ENCODE data around the gene DAPK1.

Gene DAPK1

DNA sequence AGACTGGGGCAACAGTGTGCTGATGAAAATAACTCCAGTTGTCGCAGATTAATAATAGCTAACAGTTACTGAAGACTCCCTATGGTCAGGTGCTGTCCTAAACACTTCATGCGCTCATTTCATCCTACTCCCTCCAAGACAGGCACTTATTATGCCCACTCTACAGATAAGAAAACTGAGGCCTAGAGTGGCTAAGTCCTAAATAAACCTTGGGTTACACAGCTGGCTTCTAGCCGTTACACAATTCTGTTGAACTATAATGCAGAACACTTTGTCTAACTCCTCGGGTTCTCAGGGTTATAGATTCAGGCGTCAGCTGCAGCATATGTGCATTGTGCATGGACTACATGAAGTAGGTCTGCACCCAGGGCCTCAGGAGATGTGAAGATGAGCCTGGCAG, 103.9 kb downstream of the DAPK1 start:
- Histone ChIP-seq H3K9ac (no peak overlapping the region), H3K27me3 (ENCODE audit: insufficient read depth, low read depth) (no peaks in the 10 kb centered on the region), H3K4me2 (no peak overlapping the region), H3K4me1 (ENCODE audit: low read depth, poor library complexity, severe bottlenecking) (no peaks in the 10 kb centered on the region), H3K79me2 (ENCODE audit: insufficient read depth, low read depth) (no peaks in the 10 kb centered on the region; the same call in 1 of the 2 replicates), H3K27ac (no peak overlapping the region), H3K4me3 (IDR thresholded peaks at IDR 0.05; ENCODE audit: insufficient read depth, low read depth, low read length) (no peak overlapping the region), H4K20me1 (ENCODE audit: insufficient read depth) (no peaks in the 10 kb centered on the region), H3K36me3 (ENCODE audit: insufficient read depth) (no peaks in the 10 kb centered on the region), H2AFZ (ENCODE audit: low read depth) (no peak overlapping the region)
- no peak for TF ChIP-seq CTCF (conservative IDR thresholded peaks at IDR 0.05; ENCODE audit: low read depth, low read length)

DNA sequence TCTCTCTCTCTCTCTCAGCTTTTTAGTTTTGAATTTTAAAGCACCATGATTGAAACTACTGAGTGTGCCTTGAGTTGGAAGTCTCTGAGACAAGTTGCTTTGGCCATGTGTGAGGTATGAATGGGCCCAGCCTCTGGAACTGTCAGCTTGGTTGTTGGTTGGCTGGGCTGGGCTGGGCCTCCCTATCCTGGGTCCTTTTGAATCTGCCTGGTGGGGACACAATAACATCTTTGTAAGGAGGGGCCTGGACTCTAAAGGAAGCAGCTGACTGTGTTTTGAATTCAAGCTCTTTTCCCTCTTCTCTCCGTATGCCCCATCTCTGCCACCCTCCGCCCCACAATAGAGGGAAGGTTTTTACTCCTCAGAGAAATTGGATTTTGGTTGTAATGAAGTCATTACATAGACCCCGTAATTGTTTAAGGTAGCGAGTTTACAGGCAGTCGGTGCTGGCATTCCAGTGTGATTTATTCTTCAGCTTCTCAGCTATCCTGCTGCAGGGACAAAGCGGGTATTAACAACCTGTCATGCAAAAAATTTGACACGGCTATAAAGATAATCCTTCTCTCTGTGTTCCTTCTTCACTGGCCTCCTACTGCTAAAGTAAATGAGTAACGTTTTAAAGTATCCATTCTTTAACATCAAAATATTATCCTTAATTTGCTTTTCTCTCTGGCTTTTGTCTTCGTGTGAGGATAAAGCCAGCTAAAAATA, 105.4 kb downstream of the DAPK1 start:
- H3K4me1 ChIP-seq (ENCODE audit: low read depth, poor library complexity, severe bottlenecking): no peaks in the 10 kb centered on the region
- H4K20me1 ChIP-seq (ENCODE audit: insufficient read depth): no peaks in the 10 kb centered on the region
- no peak overlapping the region for H3K4me3 ChIP-seq (IDR thresholded peaks at IDR 0.05; ENCODE audit: insufficient read depth, low read depth, low read length)
- H3K36me3 ChIP-seq (ENCODE audit: insufficient read depth): no peaks in the 10 kb centered on the region
- H3K4me2 ChIP-seq: no peak overlapping the region
- no peak overlapping the region for H2AFZ ChIP-seq (ENCODE audit: low read depth)
- no peaks in the 10 kb centered on the region for H3K27me3 ChIP-seq (ENCODE audit: insufficient read depth, low read depth)
- TF ChIP-seq CTCF (conservative IDR thresholded peaks at IDR 0.05; ENCODE audit: low read depth, low read length): no peak
- no peak overlapping the region for H3K9ac ChIP-seq
- H3K79me2 ChIP-seq (ENCODE audit: insufficient read depth, low read depth): no peaks in the 10 kb centered on the region
- H3K27ac ChIP-seq: no peak overlapping the region

GRCh38 chr9:87603854-87604490, 106.3 kb downstream of the DAPK1 start:
- Histone ChIP-seq H3K27ac (no peak overlapping the region), H3K36me3 (ENCODE audit: insufficient read depth) (0 out of 2 replicates have a peak, but pooled peaks cover under 1% of the 10 kb centered on the region), H2AFZ (ENCODE audit: low read depth) (no peak overlapping the region), H3K79me2 (ENCODE audit: insufficient read depth, low read depth) (no peaks in the 10 kb centered on the region), H3K4me1 (ENCODE audit: low read depth, poor library complexity, severe bottlenecking) (no peaks in the 10 kb centered on the region), H4K20me1 (ENCODE audit: insufficient read depth) (no peaks in the 10 kb centered on the region), H3K9ac (no peak overlapping the region), H3K4me3 (IDR thresholded peaks at IDR 0.05; ENCODE audit: insufficient read depth, low read depth, low read length) (no peak overlapping the region), H3K4me2 (no peak overlapping the region), H3K27me3 (ENCODE audit: insufficient read depth, low read depth) (no peaks in the 10 kb centered on the region)
- no peak for TF ChIP-seq CTCF (conservative IDR thresholded peaks at IDR 0.05; ENCODE audit: low read depth, low read length)

- Histone ChIP-seq H3K27ac (no peak overlapping the region), H3K36me3 (ENCODE audit: insufficient read depth) (0 out of 2 replicates have a peak, but pooled peaks cover 3% of the 10 kb centered on the region), H4K20me1 (ENCODE audit: insufficient read depth) (no peaks in the 10 kb centered on the region), H3K4me3 (IDR thresholded peaks at IDR 0.05; ENCODE audit: insufficient read depth, low read depth, low read length) (no peak overlapping the region), H3K9ac (no peak overlapping the region), H3K79me2 (ENCODE audit: insufficient read depth, low read depth) (no peaks in the 10 kb centered on the region), H3K27me3 (ENCODE audit: insufficient read depth, low read depth) (no peaks in the 10 kb centered on the region), H3K4me1 (ENCODE audit: low read depth, poor library complexity, severe bottlenecking) (no peaks in the 10 kb centered on the region), H3K4me2 (no peak overlapping the region), H2AFZ (ENCODE audit: low read depth) (no peak overlapping the region)
- TF ChIP-seq CTCF (conservative IDR thresholded peaks at IDR 0.05; ENCODE audit: low read depth, low read length): no peak
These were observed 107.4 kb downstream of the DAPK1 start for GRCh38 chr9:87604886-87605588.
